H9 (cell line): ENCODE results near the gene ASB16. TPM values are rescaled to one million over a fixed set of nuclear protein-coding genes. Genes with fewer than 3 reads are reported as not detected.

ENCODE experiments used
- DNase-seq: peaks from one replicate; pipeline ENCODE4 v3.0.0-alpha.2; 2017
- H2AFZ ChIP-seq: one replicate; pipeline ENCODE4 v1.6.1; 2013; ENCODE audit warnings: mild to moderate bottlenecking, low read length, control low read depth, moderate library complexity
- H2AK5ac ChIP-seq: 2 replicates; pipeline ENCODE4 v1.6.1; 2013; ENCODE audit warnings: low read length, control low read depth, mixed read lengths; ENCODE audit not compliant: insufficient read length
- H2BK120ac ChIP-seq: one replicate; pipeline ENCODE4 v1.6.1; 2013; ENCODE audit warnings: low read depth, mild to moderate bottlenecking, low read length, control low read depth, inconsistent platforms; ENCODE audit not compliant: poor library complexity, severe bottlenecking
- H2BK12ac ChIP-seq: 2 replicates; pipeline ENCODE4 v1.6.1; 2013; ENCODE audit warnings: low read length, control low read depth, mixed read lengths, low read depth; ENCODE audit not compliant: insufficient read length
- H2BK15ac ChIP-seq: 2 replicates; pipeline ENCODE4 v1.6.1; 2013; ENCODE audit warnings: low read depth, low read length, control low read depth
- H2BK20ac ChIP-seq: one replicate; pipeline ENCODE4 v1.6.1; 2013; ENCODE audit warnings: low read depth, mild to moderate bottlenecking, low read length, control low read depth, inconsistent platforms; ENCODE audit not compliant: poor library complexity, severe bottlenecking
- H2BK5ac ChIP-seq: 2 replicates; pipeline ENCODE4 v1.6.1; 2013; ENCODE audit warnings: low read length, control low read depth, mixed read lengths; ENCODE audit not compliant: insufficient read length
- H3K14ac ChIP-seq: 2 replicates; pipeline ENCODE4 v1.6.1; 2013; ENCODE audit warnings: low read length, control low read depth; ENCODE audit not compliant: insufficient read depth
- H3K18ac ChIP-seq: 2 replicates; pipeline ENCODE4 v1.6.1; 2013; ENCODE audit warnings: low read depth, mild to moderate bottlenecking, mixed read lengths, low read length, control low read depth; ENCODE audit not compliant: insufficient read length
- H3K23ac ChIP-seq: 2 replicates; pipeline ENCODE4 v1.6.1; 2013; ENCODE audit warnings: low read length, control low read depth, mixed read lengths, low read depth; ENCODE audit not compliant: insufficient read length
- H3K23me2 ChIP-seq: 2 replicates; pipeline ENCODE4 v1.6.1; 2013; ENCODE audit warnings: low read depth, mild to moderate bottlenecking, mixed read lengths, low read length, control low read depth; ENCODE audit not compliant: insufficient read length, poor library complexity, severe bottlenecking
- H3K27ac ChIP-seq: 2 replicates; pipeline ENCODE4 v1.5.1; 2013; ENCODE audit warnings: low read length, control low read depth, mixed read lengths, low read depth; ENCODE audit not compliant: insufficient read length
- H3K27me3 ChIP-seq: 2 replicates; pipeline ENCODE4 v1.6.1; 2013; ENCODE audit warnings: low read length, control low read depth, inconsistent platforms; ENCODE audit not compliant: insufficient read depth
- H3K4ac ChIP-seq: 2 replicates; pipeline ENCODE4 v1.6.1; 2013; ENCODE audit warnings: low read depth, mild to moderate bottlenecking, control low read depth, inconsistent platforms, low read length, moderate library complexity
- H3K4me1 ChIP-seq: 2 replicates; pipeline ENCODE4 v1.6.1; 2013; ENCODE audit warnings: low read length, control low read depth, inconsistent platforms; ENCODE audit not compliant: insufficient read depth
- H3K4me2 ChIP-seq: 2 replicates; pipeline ENCODE4 v1.6.1; 2013; ENCODE audit warnings: low read length, control low read depth, mixed read lengths; ENCODE audit not compliant: insufficient read length, insufficient read depth
- H3K56ac ChIP-seq: 2 replicates; pipeline ENCODE4 v1.6.1; 2013; ENCODE audit warnings: low read depth, mild to moderate bottlenecking, mixed read lengths, low read length, control low read depth; ENCODE audit not compliant: insufficient read length
- H3K79me1 ChIP-seq: 2 replicates; pipeline ENCODE4 v1.6.1; 2013; ENCODE audit warnings: low read depth, mild to moderate bottlenecking, moderate library complexity, low read length, control low read depth, inconsistent platforms; ENCODE audit not compliant: insufficient read depth, poor library complexity, severe bottlenecking
- H3K79me2 ChIP-seq: 2 replicates; pipeline ENCODE4 v1.6.1; 2013; ENCODE audit warnings: low read length, control low read depth, inconsistent platforms; ENCODE audit not compliant: insufficient read depth
- H3K9ac ChIP-seq: 2 replicates; pipeline ENCODE4 v1.6.1; 2013; ENCODE audit warnings: low read length, control low read depth, mixed read lengths; ENCODE audit not compliant: insufficient read length; ENCODE audit errors: extremely low read depth
- H3K9me3 ChIP-seq: one replicate; pipeline ENCODE4 v1.6.1; 2013; ENCODE audit warnings: low read depth, low read length, inconsistent platforms; ENCODE audit not compliant: control insufficient read depth
- H3T11ph ChIP-seq: one replicate; pipeline ENCODE4 v1.6.1; 2013; ENCODE audit warnings: mild to moderate bottlenecking, low read length, control low read depth, inconsistent platforms
- H4K20me1 ChIP-seq: one replicate; pipeline ENCODE4 v1.6.1; 2013; ENCODE audit not compliant: control insufficient read depth, insufficient read length, insufficient read depth
- H4K5ac ChIP-seq: 2 replicates; pipeline ENCODE4 v1.6.1; 2013; ENCODE audit warnings: low read depth, mild to moderate bottlenecking, mixed read lengths, low read length, control low read depth; ENCODE audit not compliant: insufficient read length
- H4K8ac ChIP-seq: replicated peaks from 2 replicates; pipeline ENCODE4 v1.6.1; 2013; ENCODE audit warnings: low read length, control low read depth, mixed read lengths, low read depth; ENCODE audit not compliant: insufficient read length
- H4K91ac ChIP-seq: 2 replicates; pipeline ENCODE4 v1.6.1; 2013; ENCODE audit warnings: low read depth, mild to moderate bottlenecking, moderate library complexity, mixed read lengths, low read length, control low read depth; ENCODE audit not compliant: insufficient read length
- H3K27ac Mint-ChIP-seq, 3 experiments: 2 replicates in 2 of 3; 3 replicates in 1 of 3; pipeline ENCODE4 v1.8.0; 2020 to 2021; ENCODE audit warnings: mixed read lengths in 3 of 3, mild to moderate bottlenecking in 1 of 3, moderate library complexity in 1 of 3
- H3K27me3 Mint-ChIP-seq: 2 replicates; pipeline ENCODE4 v1.8.0; 2021; ENCODE audit warnings: low read depth, mild to moderate bottlenecking, moderate library complexity, mixed read lengths
- H3K36me3 Mint-ChIP-seq, 3 experiments: 2 replicates in 2 of 3; 3 replicates in 1 of 3; pipeline ENCODE4 v1.8.0; 2020 to 2021; ENCODE audit warnings: low read depth in 3 of 3, mixed read lengths in 3 of 3; ENCODE audit not compliant: insufficient read depth in 1 of 3
- H3K4me1 Mint-ChIP-seq, 2 experiments: 2 replicates each; pipeline ENCODE4 v1.8.0; 2020; ENCODE audit warnings: mixed read lengths in 2 of 2
- H3K4me3 Mint-ChIP-seq, 2 experiments: 2 replicates in 1 of 2; 3 replicates in 1 of 2; pipeline ENCODE4 v1.8.0; 2020 to 2021; ENCODE audit warnings: mild to moderate bottlenecking in 2 of 2, mixed read lengths in 2 of 2, moderate library complexity in 1 of 2
- H3K9me3 Mint-ChIP-seq, 2 experiments: 2 replicates in 1 of 2; 3 replicates in 1 of 2; pipeline ENCODE4 v1.8.0; 2020; ENCODE audit warnings: mild to moderate bottlenecking in 2 of 2, mixed read lengths in 2 of 2, moderate library complexity in 1 of 2
- CTCF ChIP-seq: fragments of 200-600 bp; sonication (generic); conservative IDR thresholded peaks from 3 replicates; pipeline ENCODE4 v1.8.0; 2021; ENCODE audit warnings: antibody characterized with exemption, mild to moderate bottlenecking
- WGBS: extraction: QIAGEN DNeasy Blood & Tissue Kit; methylation state at CpG from one replicate; pipeline ENCODE4 v1.1.7; 2013; ENCODE audit warnings: missing lambda C conversion rate, low lambda C conversion rate, mixed read lengths; ENCODE audit not compliant: insufficient read length; ENCODE audit errors: extremely low coverage; 5-methylcytosine and 5-hydroxymethylcytosine counted together
- total RNA-seq: library from RNA; stranded (reverse); gene quantifications from 2 replicates; pipeline ENCODE4 v1.2.1, GENCODE V29; 2021

The ASB16 gene
- total RNA-seq, 1 experiment from 2014 or later = 0.90 TPM

GRCh38 chr17:44184212-44184810, 13.8 kb downstream of the ASB16 start:
- Histone ChIP-seq H3T11ph (no peak overlapping the region), H4K8ac (no peak overlapping the region), H3K23ac (no peak overlapping the region), H2BK5ac (no peak overlapping the region), H3K27ac (no peak overlapping the region), H3K79me1 (peaks cover 3% of the 10 kb centered on the region), H2BK20ac (no peak overlapping the region), H4K20me1 (no peaks in the 10 kb centered on the region), H3K23me2 (no peaks in the 10 kb centered on the region), H3K56ac (no peak overlapping the region), H4K91ac (no peak overlapping the region), H2BK12ac (no peak overlapping the region), H2BK15ac (no peak overlapping the region), H2BK120ac (no peak overlapping the region), H3K27me3 (no peaks in the 10 kb centered on the region), H3K9ac (no peak overlapping the region), H3K9me3 (peaks cover 6% of the 10 kb centered on the region), H3K4me1 (no peaks in the 10 kb centered on the region), H2AK5ac (no peak overlapping the region), H3K18ac (no peak overlapping the region), H3K4me2 (no peak overlapping the region), H3K4ac (no peak overlapping the region), H3K14ac (no peak overlapping the region), H3K79me2 (peaks cover 8% of the 10 kb centered on the region; the same call in 1 of the 2 replicates), H4K5ac (no peak overlapping the region), H2AFZ (no peak overlapping the region)
- TF ChIP-seq CTCF = no peak
- H3K36me3 Mint-ChIP-seq = peaks cover 23 to 36% (median 26%) of the 10 kb centered on the region in 3 experiments
- H3K27me3 Mint-ChIP-seq = no peaks in the 10 kb centered on the region; the same call in 1 of the 2 replicates
- peak overlapping the region; percentile 40 to 99; a peak in 3 of 5 replicates for H3K4me3 Mint-ChIP-seq
- peaks cover 6 to 7% of the 10 kb centered on the region in 2 experiments for H3K9me3 Mint-ChIP-seq
- no CpG with 5 or more reads among the region's 8 CpGs for WGBS
- H3K27ac Mint-ChIP-seq = no peak overlapping the region; a peak in 1 of 7 replicates
- H3K4me1 Mint-ChIP-seq = peaks cover 8 to 24% of the 10 kb centered on the region in 2 experiments
- no peak for DNase-seq
